Neuronal stem cell (in vitro differentiated cells): ENCODE measurements around the gene HLX.

Source experiments
- DNase-seq: peaks from one replicate; pipeline ENCODE4 v3.0.0-alpha.2; 2013; ENCODE audit warnings: low spot score
- H2AFZ ChIP-seq: one replicate; pipeline ENCODE4 v1.6.1; 2013; ENCODE audit warnings: mild to moderate bottlenecking, low read length, inconsistent platforms
- H2AK5ac ChIP-seq: 2 replicates; pipeline ENCODE4 v1.6.1; 2013; ENCODE audit warnings: low read depth, mild to moderate bottlenecking, inconsistent platforms, low read length, moderate library complexity, mixed read lengths
- H2BK120ac ChIP-seq: 2 replicates; pipeline ENCODE4 v1.6.1; 2013; ENCODE audit warnings: low read depth, mild to moderate bottlenecking, inconsistent platforms, low read length, moderate library complexity, mixed read lengths
- H2BK12ac ChIP-seq: one replicate; pipeline ENCODE4 v1.6.1; 2013; ENCODE audit warnings: low read length, inconsistent platforms
- H2BK15ac ChIP-seq: 2 replicates; pipeline ENCODE4 v1.6.1; 2013; ENCODE audit warnings: mild to moderate bottlenecking, low read length, inconsistent platforms, mixed read lengths
- H2BK5ac ChIP-seq: one replicate; pipeline ENCODE4 v1.6.1; 2013; ENCODE audit warnings: inconsistent platforms, mild to moderate bottlenecking, low read length, moderate library complexity
- H3K14ac ChIP-seq: one replicate; pipeline ENCODE4 v1.6.1; 2013; ENCODE audit warnings: low read length, inconsistent platforms
- H3K18ac ChIP-seq: 2 replicates; pipeline ENCODE4 v1.6.1; 2013; ENCODE audit warnings: low read length, inconsistent platforms
- H3K23ac ChIP-seq: 2 replicates; pipeline ENCODE4 v1.6.1; 2013; ENCODE audit warnings: low read depth, mild to moderate bottlenecking, mixed read lengths, low read length, inconsistent platforms; ENCODE audit not compliant: poor library complexity
- H3K27ac ChIP-seq: replicated peaks from 3 replicates; pipeline ENCODE4 v1.5.1; 2013; ENCODE audit warnings: low read length, inconsistent platforms
- H3K27me3 ChIP-seq, 3 experiments: 2 replicates each; pipeline ENCODE4 v1.6.1; 2013; ENCODE audit warnings: low read length in 3 of 3, mild to moderate bottlenecking in 2 of 3, inconsistent platforms in 1 of 3, low read depth in 1 of 3, mixed read lengths in 1 of 3, moderate library complexity in 1 of 3; ENCODE audit not compliant: control insufficient read depth in 3 of 3, insufficient read depth in 3 of 3
- H3K36me3 ChIP-seq, 2 donors: replicated peaks in 1 of 2; 2 replicates each; pipeline ENCODE4 v1.6.1; 2013; ENCODE audit warnings: low read length in 2 of 2; ENCODE audit not compliant: control insufficient read depth in 2 of 2, insufficient read depth in 2 of 2
- H3K4ac ChIP-seq: 2 replicates; pipeline ENCODE4 v1.6.1; 2013; ENCODE audit warnings: inconsistent platforms, mild to moderate bottlenecking, low read length, moderate library complexity
- H3K4me1 ChIP-seq, 2 donors: 1 replicate in 1 of 2; 2 replicates in 1 of 2; pipeline ENCODE4 v1.6.1; 2013; ENCODE audit warnings: low read length in 2 of 2, low read depth in 1 of 2; ENCODE audit not compliant: control insufficient read depth in 2 of 2, insufficient read depth in 1 of 2
- H3K4me2 ChIP-seq: one replicate; pipeline ENCODE4 v1.6.1; 2013; ENCODE audit warnings: mild to moderate bottlenecking, low read length, inconsistent platforms; ENCODE audit not compliant: insufficient read depth, poor library complexity, severe bottlenecking
- H3K4me3 ChIP-seq, 2 donors: 2 replicates each; pipeline ENCODE4 v1.5.1; 2013; ENCODE audit warnings: low read length in 2 of 2, mild to moderate bottlenecking in 2 of 2, inconsistent platforms in 1 of 2, moderate library complexity in 1 of 2
- H3K79me1 ChIP-seq: one replicate; pipeline ENCODE4 v1.6.1; 2013; ENCODE audit warnings: low read depth, mild to moderate bottlenecking, inconsistent platforms, low read length, moderate library complexity
- H3K9ac ChIP-seq: one replicate; pipeline ENCODE4 v1.6.1; 2013; ENCODE audit warnings: mild to moderate bottlenecking, low read depth, low read length, inconsistent platforms; ENCODE audit not compliant: poor library complexity
- H3K9me3 ChIP-seq, 2 donors: replicated peaks in 1 of 2; 2 replicates each; pipeline versions ENCODE3 to v1.6.1; 2013; ENCODE audit warnings: low read length in 2 of 2, mild to moderate bottlenecking in 2 of 2, inconsistent platforms in 1 of 2, low read depth in 1 of 2, mixed read lengths in 1 of 2, moderate library complexity in 1 of 2; ENCODE audit not compliant: control insufficient read depth in 2 of 2, insufficient read depth in 1 of 2
- H4K8ac ChIP-seq: one replicate; pipeline ENCODE4 v1.6.1; 2013; ENCODE audit warnings: low read depth, mild to moderate bottlenecking, inconsistent platforms, low read length, moderate library complexity
- H4K91ac ChIP-seq: one replicate; pipeline ENCODE4 v1.6.1; 2013; ENCODE audit warnings: low read length, low read depth, mild to moderate bottlenecking, inconsistent platforms; ENCODE audit not compliant: poor library complexity
- WGBS, 2 donors: extraction: QIAGEN DNeasy Blood & Tissue Kit; methylation state at CpG; one replicate each; pipeline ENCODE4 v1.1.7; 2013; ENCODE audit warnings: missing lambda C conversion rate in 2 of 2, mixed read lengths in 1 of 2; ENCODE audit not compliant: insufficient read length in 2 of 2, insufficient replicate concordance in 1 of 2; ENCODE audit errors: extremely low coverage in 2 of 2; 5-methylcytosine and 5-hydroxymethylcytosine counted together

The HLX gene

GRCh38 chr1:220917535-220918209 is 38.4 kb downstream of the HLX start:
- Histone ChIP-seq H3K79me1 (no peaks in the 10 kb centered on the region), H3K14ac (no peak overlapping the region), H3K27ac (no peak overlapping the region), H4K91ac (no peak overlapping the region), H3K36me3 (peaks cover 0 to 2% of the 10 kb centered on the region in 2 donors), H3K18ac (no peak overlapping the region), H2BK120ac (no peak overlapping the region), H2AK5ac (no peak overlapping the region), H3K4me1 (peaks cover 0 to 2% of the 10 kb centered on the region in 2 donors), H3K9ac (no peak overlapping the region), H3K27me3 (peaks cover 0 to 14% (median 0%) of the 10 kb centered on the region in 3 experiments), H3K4me3 (no peak overlapping the region), H2BK5ac (no peak overlapping the region), H2BK15ac (no peak overlapping the region), H4K8ac (no peak overlapping the region), H3K23ac (no peak overlapping the region), H3K4ac (no peak overlapping the region), H3K4me2 (no peak overlapping the region), H3K9me3 (no peaks in the 10 kb centered on the region), H2AFZ (no peak overlapping the region), H2BK12ac (no peak overlapping the region)
- no CpG with 5 or more reads among the region's 2 CpGs for WGBS, 2 donors
- DNase-seq = no peak

- Histone ChIP-seq H3K14ac (no peak overlapping the region), H2BK12ac (no peak overlapping the region), H3K9me3 (no peaks in the 10 kb centered on the region), H4K8ac (no peak overlapping the region), H3K4me2 (no peak overlapping the region), H3K27ac (no peak overlapping the region), H3K4me1 (peaks cover 0 to 2% of the 10 kb centered on the region in 2 donors), H3K9ac (no peak overlapping the region), H2BK120ac (no peak overlapping the region), H3K27me3 (peaks cover 0 to 14% (median 0%) of the 10 kb centered on the region in 3 experiments), H3K79me1 (no peaks in the 10 kb centered on the region), H3K36me3 (peaks cover 0 to 2% of the 10 kb centered on the region in 2 donors), H3K23ac (no peak overlapping the region), H3K4ac (no peak overlapping the region), H3K18ac (no peak overlapping the region), H2AK5ac (no peak overlapping the region), H2AFZ (no peak overlapping the region), H4K91ac (no peak overlapping the region), H2BK15ac (no peak overlapping the region), H3K4me3 (no peak overlapping the region), H2BK5ac (no peak overlapping the region)
- DNase-seq = no peak
- WGBS, 2 donors = no CpG with 5 or more reads among the region's 1 CpG
Observed at GRCh38 chr1:220918285-220918951, 39.2 kb downstream of the HLX start.

- H3K36me3 ChIP-seq = no peaks in the 10 kb centered on the region
Observed at GRCh38 chr1:220920967-220921366, 41.7 kb downstream of the HLX start.

GRCh38 chr1:220921498-220921897 is 42.3 kb downstream of the HLX start:
- H4K8ac ChIP-seq = no peak overlapping the region
- no peak overlapping the region for H3K14ac ChIP-seq
- H3K4me1 ChIP-seq = peaks cover 0 to 2% of the 10 kb centered on the region in 2 donors
- no peak overlapping the region for H2BK12ac ChIP-seq
- H3K36me3 ChIP-seq = no peaks in the 10 kb centered on the region
- H2AK5ac ChIP-seq = no peak overlapping the region
- no peak overlapping the region for H2BK15ac ChIP-seq
- peaks cover 0 to 11% (median 0%) of the 10 kb centered on the region in 3 experiments for H3K27me3 ChIP-seq
- H3K27ac ChIP-seq = no peak overlapping the region
- no peak overlapping the region for H4K91ac ChIP-seq
- no peak overlapping the region for H3K23ac ChIP-seq
- WGBS, 2 donors = no CpG with 5 or more reads among the region's 2 CpGs
- no peak overlapping the region for H3K18ac ChIP-seq
- no peak overlapping the region for H2AFZ ChIP-seq
- no peak overlapping the region for H2BK5ac ChIP-seq
- DNase-seq = no peak
- no peak overlapping the region for H3K9ac ChIP-seq
- no peaks in the 10 kb centered on the region for H3K79me1 ChIP-seq
- no peak overlapping the region for H2BK120ac ChIP-seq
- no peaks in the 10 kb centered on the region for H3K9me3 ChIP-seq
- H3K4me3 ChIP-seq = no peak overlapping the region
- H3K4me2 ChIP-seq = no peak overlapping the region
- no peak overlapping the region for H3K4ac ChIP-seq

More at GRCh38 chr1:220920967-220921366, 41.7 kb downstream of the HLX start:
- no CpG with 5 or more reads among the region's 2 CpGs for WGBS, 2 donors
- Histone ChIP-seq H3K27me3 (peaks cover 0 to 11% (median 0%) of the 10 kb centered on the region in 3 experiments), H3K4me3 (no peak overlapping the region), H3K9me3 (no peaks in the 10 kb centered on the region), H4K8ac (no peak overlapping the region), H2BK120ac (no peak overlapping the region), H2BK12ac (no peak overlapping the region), H2BK15ac (no peak overlapping the region), H3K4me1 (peaks cover 0 to 2% of the 10 kb centered on the region in 2 donors), H3K18ac (no peak overlapping the region), H3K4me2 (no peak overlapping the region), H3K27ac (no peak overlapping the region), H2AFZ (no peak overlapping the region), H3K23ac (no peak overlapping the region), H3K14ac (no peak overlapping the region), H2AK5ac (no peak overlapping the region), H3K9ac (no peak overlapping the region), H4K91ac (no peak overlapping the region), H3K79me1 (no peaks in the 10 kb centered on the region), H3K4ac (no peak overlapping the region), H2BK5ac (no peak overlapping the region)
- no peak for DNase-seq
